Neuron (in vitro differentiated cells): ENCODE measurements around the gene POU2F2.

Source experiments
- H2AFZ ChIP-seq: one replicate; pipeline ENCODE4 v1.6.1; 2013; ENCODE audit warnings: low read depth, mild to moderate bottlenecking, inconsistent platforms, low read length, moderate library complexity
- H3K27me3 ChIP-seq: one replicate; pipeline ENCODE4 v1.6.1; 2013; ENCODE audit warnings: low read length; ENCODE audit not compliant: insufficient read depth
- H3K36me3 ChIP-seq: one replicate; pipeline ENCODE4 v1.6.1; 2013; ENCODE audit warnings: low read length; ENCODE audit not compliant: insufficient read depth
- H3K4me1 ChIP-seq: one replicate; pipeline ENCODE4 v1.6.1; 2013; ENCODE audit warnings: low read length; ENCODE audit not compliant: insufficient read depth
- H3K4me3 ChIP-seq: 2 replicates; pipeline ENCODE4 v1.5.1; 2013; ENCODE audit warnings: mild to moderate bottlenecking, low read length, moderate library complexity
- H3K9me3 ChIP-seq: one replicate; pipeline ENCODE4 v1.6.1; 2013; ENCODE audit warnings: low read length

Gene POU2F2

GRCh38 chr19:42086770-42087550 lies 45.3 kb downstream of the POU2F2 start:
- Histone ChIP-seq H3K9me3 (no peaks in the 10 kb centered on the region), H3K36me3 (no peaks in the 10 kb centered on the region), H2AFZ (no peak overlapping the region), H3K27me3 (no peaks in the 10 kb centered on the region), H3K4me1 (peaks cover 3% of the 10 kb centered on the region), H3K4me3 (no peak overlapping the region)

- H3K9me3 ChIP-seq, result no peaks in the 10 kb centered on the region
- no peaks in the 10 kb centered on the region for H3K27me3 ChIP-seq
- H3K4me3 ChIP-seq, result no peak overlapping the region
- H3K36me3 ChIP-seq, result peaks cover 3% of the 10 kb centered on the region
- peaks cover 3% of the 10 kb centered on the region for H3K4me1 ChIP-seq
- no peak overlapping the region for H2AFZ ChIP-seq
Observed at GRCh38 chr19:42086188-42086736, 46.0 kb downstream of the POU2F2 start.

- Histone ChIP-seq H3K9me3 (no peaks in the 10 kb centered on the region), H2AFZ (no peak overlapping the region)
Observed at GRCh38 chr19:42083537-42083936, 48.7 kb downstream of the POU2F2 start.

GRCh38 chr19:42081584-42082203 lies 50.6 kb downstream of the POU2F2 start:
- peaks cover 38% of the 10 kb centered on the region for H3K36me3 ChIP-seq

More at GRCh38 chr19:42083537-42083936, 48.7 kb downstream of the POU2F2 start:
- no peaks in the 10 kb centered on the region for H3K27me3 ChIP-seq
- no peak overlapping the region for H3K4me3 ChIP-seq
- H3K36me3 ChIP-seq, result peaks cover 30% of the 10 kb centered on the region
- peaks cover 3% of the 10 kb centered on the region for H3K4me1 ChIP-seq

GRCh38 chr19:42080764-42081375 lies 51.4 kb downstream of the POU2F2 start:
- H3K27me3 ChIP-seq, result no peaks in the 10 kb centered on the region
- H3K4me3 ChIP-seq, result no peak overlapping the region
- H3K9me3 ChIP-seq, result no peaks in the 10 kb centered on the region
- H3K36me3 ChIP-seq, result peaks cover 38% of the 10 kb centered on the region
- H3K4me1 ChIP-seq, result peaks cover 15% of the 10 kb centered on the region
- no peak overlapping the region for H2AFZ ChIP-seq

More at GRCh38 chr19:42081584-42082203, 50.6 kb downstream of the POU2F2 start:
- H2AFZ ChIP-seq, result no peak overlapping the region
- peaks cover 15% of the 10 kb centered on the region for H3K4me1 ChIP-seq
- no peak overlapping the region for H3K4me3 ChIP-seq
- no peaks in the 10 kb centered on the region for H3K27me3 ChIP-seq
- no peaks in the 10 kb centered on the region for H3K9me3 ChIP-seq

GRCh38 chr19:42079886-42080763 lies 52.1 kb downstream of the POU2F2 start:
- Histone ChIP-seq H2AFZ (no peak overlapping the region), H3K9me3 (no peaks in the 10 kb centered on the region), H3K4me3 (no peak overlapping the region), H3K4me1 (peaks cover 19% of the 10 kb centered on the region), H3K27me3 (no peaks in the 10 kb centered on the region), H3K36me3 (peaks cover 38% of the 10 kb centered on the region)

GRCh38 chr19:42079276-42079669 lies 53.0 kb downstream of the POU2F2 start:
- Histone ChIP-seq H3K27me3 (no peaks in the 10 kb centered on the region), H3K4me3 (no peak overlapping the region), H3K4me1 (peaks cover 23% of the 10 kb centered on the region), H3K9me3 (no peaks in the 10 kb centered on the region), H2AFZ (no peak overlapping the region), H3K36me3 (peaks cover 38% of the 10 kb centered on the region)

GRCh38 chr19:42078538-42079275 lies 53.5 kb downstream of the POU2F2 start:
- no peak overlapping the region for H2AFZ ChIP-seq
- no peaks in the 10 kb centered on the region for H3K27me3 ChIP-seq
- peaks cover 23% of the 10 kb centered on the region for H3K4me1 ChIP-seq
- peaks cover 38% of the 10 kb centered on the region for H3K36me3 ChIP-seq
- H3K9me3 ChIP-seq, result no peaks in the 10 kb centered on the region
- no peak overlapping the region for H3K4me3 ChIP-seq

- no peaks in the 10 kb centered on the region for H3K27me3 ChIP-seq
- no peaks in the 10 kb centered on the region for H3K9me3 ChIP-seq
- H3K4me1 ChIP-seq, result peaks cover 23% of the 10 kb centered on the region
- no peak overlapping the region for H2AFZ ChIP-seq
- H3K4me3 ChIP-seq, result peak overlapping the region; percentile 90
- H3K36me3 ChIP-seq, result peaks cover 38% of the 10 kb centered on the region
Observed at GRCh38 chr19:42078058-42078457, 54.2 kb downstream of the POU2F2 start.

GRCh38 chr19:42076380-42076944 lies 55.8 kb downstream of the POU2F2 start:
- Histone ChIP-seq H3K9me3 (no peaks in the 10 kb centered on the region), H2AFZ (no peak overlapping the region), H3K36me3 (peaks cover 37% of the 10 kb centered on the region), H3K4me1 (peaks cover 23% of the 10 kb centered on the region), H3K4me3 (peak overlapping the region; percentile 90), H3K27me3 (no peaks in the 10 kb centered on the region)

GRCh38 chr19:42075616-42076379 lies 56.4 kb downstream of the POU2F2 start, which contains the start of gene ZNF574:
Gene ZNF574 (plus strand): TSS chr19:42076166. CDS start chr19:42078607, 2,441 bp downstream.
- H2AFZ ChIP-seq, result peak within 1 kb of the TSS; percentile 11
- peak within 1 kb of the TSS; percentile 90 for H3K4me3 ChIP-seq
- H3K36me3 ChIP-seq, result peaks cover 30% of the 10 kb centered on the region
- H3K9me3 ChIP-seq, result no peaks in the 10 kb centered on the region
- no peaks in the 10 kb centered on the region for H3K27me3 ChIP-seq
- H3K4me1 ChIP-seq, result peaks cover 23% of the 10 kb centered on the region
